GM19468 (cell line): ENCODE data around the gene DUSP15.
"Not testable (repeated sequence)": the region's sequence is repeated elsewhere in the genome, so short reads cannot be mapped to it uniquely, and the experiment has no call there.

ENCODE experiments used
- ATAC-seq: cut with Tn5 transposase; IDR thresholded peaks from one replicate; pipeline ENCODE4 v1.9.1; 2021; ENCODE audit warnings: mild to moderate bottlenecking, moderate library complexity, moderate number of reproducible peaks; ENCODE audit not compliant: unreplicated experiment; ENCODE audit errors: extremely low read depth

DUSP15 gene, protein sequence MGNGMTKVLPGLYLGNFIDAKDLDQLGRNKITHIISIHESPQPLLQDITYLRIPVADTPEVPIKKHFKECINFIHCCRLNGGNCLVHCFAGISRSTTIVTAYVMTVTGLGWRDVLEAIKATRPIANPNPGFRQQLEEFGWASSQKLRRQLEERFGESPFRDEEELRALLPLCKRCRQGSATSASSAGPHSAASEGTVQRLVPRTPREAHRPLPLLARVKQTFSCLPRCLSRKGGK

GRCh38 chr20:31869942-31870725, at the start of gene DUSP15, which contains the start of gene TTLL9:
Gene DUSP15 (minus strand): TSS chr20:31870527. CDS start chr20:31870337, 190 bp downstream.
Gene TTLL9 (plus strand): TSS chr20:31870634. CDS start chr20:31871127, 493 bp downstream.
- ATAC-seq = no peak

GRCh38 chr20:31919410-31920155, 49.3 kb upstream of the DUSP15 start:
- no peak for ATAC-seq

DNA sequence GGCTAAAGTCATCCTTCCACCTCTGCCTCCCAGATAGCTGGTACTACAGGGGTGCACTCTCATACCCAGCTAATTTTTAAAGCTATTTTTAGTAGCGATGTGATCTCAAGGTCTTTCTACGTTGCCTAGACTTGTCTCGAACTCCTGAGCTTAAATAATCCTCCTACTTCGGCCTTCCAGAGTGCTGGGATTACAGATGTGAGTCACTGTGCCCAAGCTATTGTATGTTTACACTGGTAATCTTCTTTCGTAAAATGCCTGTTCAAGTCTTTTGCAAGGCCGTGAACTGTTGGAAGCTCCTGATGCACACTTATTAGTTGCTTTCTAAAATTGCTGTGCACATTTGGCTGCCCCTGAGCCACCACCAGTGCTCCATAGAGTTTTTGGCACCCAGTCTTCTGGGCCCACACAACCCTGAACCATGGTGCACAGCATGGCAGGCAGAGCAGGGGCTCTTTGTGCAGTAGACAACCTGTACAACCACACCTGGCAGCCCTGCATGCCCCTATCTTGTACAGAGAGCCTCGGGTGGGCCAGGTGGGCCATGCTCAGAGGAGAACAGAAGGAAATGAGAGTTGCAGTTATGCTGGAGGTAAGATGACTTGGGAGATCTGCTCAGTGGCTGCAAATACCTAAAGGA, 48.3 kb upstream of the DUSP15 start:
- ATAC-seq = no peak

DNA sequence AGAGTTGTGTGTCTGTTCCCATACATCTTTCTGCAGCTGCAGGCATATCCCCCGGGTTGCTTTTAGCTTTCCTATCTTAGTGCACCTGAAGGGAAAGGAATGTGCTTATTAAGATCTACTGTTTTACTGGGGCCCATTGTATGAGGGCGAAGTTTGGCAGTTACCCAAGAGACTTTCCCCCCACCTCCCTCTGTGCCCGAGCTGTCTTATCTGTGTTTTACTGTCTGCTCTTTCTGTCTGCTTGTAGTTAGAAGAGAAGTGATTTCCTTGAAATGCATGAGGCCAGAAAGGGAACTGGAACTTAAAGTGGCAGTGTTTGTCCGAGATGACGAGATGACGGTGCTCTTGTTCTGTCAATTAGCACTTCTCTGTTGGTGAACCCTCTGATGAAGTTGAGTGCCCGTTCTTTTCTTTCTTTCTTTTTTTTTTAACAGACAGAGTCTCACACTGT, 47.7 kb upstream of the DUSP15 start:
- ATAC-seq = not testable (repeated sequence)

DNA sequence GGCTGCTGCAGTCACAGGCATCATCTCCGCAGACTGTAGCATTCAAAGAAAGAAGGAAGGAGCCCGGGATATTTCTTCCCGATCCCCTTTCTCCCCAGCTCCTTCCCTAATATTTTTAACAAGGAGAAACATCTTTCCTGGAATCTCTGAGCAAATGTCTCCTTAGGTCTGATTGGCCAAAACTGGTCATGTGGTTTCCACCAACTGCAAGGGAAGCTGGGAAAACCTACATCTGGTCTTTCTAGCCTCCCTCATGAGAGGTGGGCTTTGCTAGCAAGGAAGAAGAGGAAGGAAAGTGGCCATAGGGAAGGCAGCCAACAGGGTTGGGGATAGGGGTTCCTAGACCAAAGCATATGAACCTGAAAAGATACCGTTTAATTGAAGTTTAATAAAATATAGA, 46.4 kb upstream of the DUSP15 start:
- ATAC-seq = no peak

GRCh38 chr20:31915491-31916280, 45.4 kb upstream of the DUSP15 start:
- ATAC-seq = no peak

DNA sequence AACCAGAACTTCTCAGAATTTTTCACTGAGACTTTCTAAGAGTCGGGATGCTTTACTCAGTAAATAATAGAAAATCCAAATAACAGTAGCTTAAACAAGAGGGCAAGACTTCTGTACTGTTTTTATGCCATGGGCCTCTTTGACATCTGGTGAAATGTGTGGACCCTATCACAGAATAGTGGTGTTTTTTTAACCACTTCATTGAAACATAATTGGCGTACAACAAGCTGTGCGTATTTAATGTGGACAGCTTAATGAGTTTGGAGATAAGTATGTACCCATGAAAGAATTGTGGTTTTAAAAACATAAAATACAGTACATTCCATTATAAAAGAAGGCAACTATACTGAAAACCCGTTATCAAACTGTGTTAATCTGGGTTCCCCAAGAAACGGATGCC, 43.8 kb upstream of the DUSP15 start:
- no peak for ATAC-seq

GRCh38 chr20:31913431-31914157, 43.3 kb upstream of the DUSP15 start:
- no peak for ATAC-seq

GRCh38 chr20:31910071-31910803, 39.9 kb upstream of the DUSP15 start:
- ATAC-seq = no peak

DNA sequence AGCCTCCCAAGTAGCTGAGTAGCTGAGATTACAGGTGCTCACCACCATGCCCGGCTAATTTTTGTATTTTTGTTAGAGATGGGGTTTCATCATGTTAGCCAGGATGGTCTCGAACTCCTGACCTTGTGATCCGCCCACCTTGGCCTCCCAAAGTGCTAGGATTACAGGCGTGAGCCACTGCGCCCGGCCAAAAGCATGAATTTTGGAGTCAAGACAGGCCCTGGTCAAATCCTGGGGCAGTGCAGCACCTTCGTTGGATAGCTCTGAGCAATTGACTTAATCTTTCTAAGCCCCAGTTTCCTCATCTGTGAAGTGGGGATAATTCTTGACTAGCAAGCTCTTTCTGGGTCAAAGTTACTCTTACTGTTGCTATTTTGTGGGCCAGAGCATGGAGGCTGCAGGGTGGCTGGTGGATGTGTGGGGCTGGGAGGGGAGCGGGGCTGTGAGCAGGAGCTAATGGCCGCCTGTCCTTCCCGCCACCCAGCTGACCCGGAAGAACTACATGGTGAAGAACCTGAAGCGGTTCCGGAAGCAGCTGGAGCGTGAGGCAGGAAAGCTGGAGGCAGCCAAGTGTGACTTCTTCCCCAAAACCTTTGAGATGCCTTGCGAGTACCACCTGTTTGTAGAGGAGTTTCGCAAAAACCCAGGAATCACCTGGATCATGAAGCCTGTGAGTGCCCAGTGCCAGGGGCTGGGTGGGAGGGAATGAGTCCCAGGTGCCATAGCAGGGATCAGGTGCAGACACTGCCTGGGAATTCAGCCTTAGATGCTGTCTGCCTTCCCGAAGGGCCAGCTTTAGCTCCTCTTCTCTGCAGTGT, 39.1 kb upstream of the DUSP15 start:
- no peak for ATAC-seq

- ATAC-seq = no peak
These were observed 38.1 kb upstream of the DUSP15 start for GRCh38 chr20:31908424-31908823.

DNA sequence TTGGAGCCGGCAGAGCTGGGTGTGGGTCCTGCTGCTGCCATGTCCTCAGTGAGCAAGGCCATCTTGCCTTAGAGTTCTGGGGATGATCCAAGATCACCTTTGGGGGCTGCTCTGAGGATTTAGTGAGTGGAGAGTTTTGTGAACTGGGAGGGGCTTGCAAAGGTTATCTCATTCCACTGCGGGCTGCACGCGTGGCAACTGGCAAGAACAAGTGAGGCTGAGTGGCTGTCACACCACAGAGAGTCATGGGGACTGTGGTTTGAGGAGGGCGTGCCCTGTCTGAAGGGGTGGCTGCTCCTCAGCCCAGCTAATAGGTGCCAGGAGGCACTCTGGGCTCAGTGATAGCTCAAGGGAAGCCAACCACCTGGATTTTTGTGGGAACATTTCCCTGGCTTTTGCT, 37.7 kb upstream of the DUSP15 start:
- no peak for ATAC-seq

DNA sequence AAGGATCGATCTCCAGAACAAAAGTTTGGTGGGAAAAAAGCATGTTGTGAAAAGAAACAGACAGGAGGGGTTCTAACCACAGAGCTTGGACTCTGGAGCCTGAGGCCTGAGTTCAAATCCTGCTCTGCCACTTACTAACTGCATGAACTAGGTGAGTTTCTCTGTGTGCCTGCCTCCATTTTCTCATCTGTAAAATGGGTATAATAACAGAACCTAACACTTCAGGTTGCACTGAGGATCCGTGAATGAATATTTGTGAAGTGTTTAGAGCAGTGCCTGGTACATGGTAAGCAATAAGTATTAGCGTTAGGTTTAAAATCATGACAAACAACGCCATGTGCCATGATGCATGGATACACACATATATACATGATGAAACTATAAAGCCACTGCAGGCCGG, 36.7 kb upstream of the DUSP15 start:
- ATAC-seq = no peak

GRCh38 chr20:31906001-31906400, 35.7 kb upstream of the DUSP15 start:
- no peak for ATAC-seq

- no peak for ATAC-seq
These were observed 33.5 kb upstream of the DUSP15 start for GRCh38 chr20:31903627-31904386.

- ATAC-seq = no peak
These were observed 31.3 kb upstream of the DUSP15 start for GRCh38 chr20:31901615-31902014.

DNA sequence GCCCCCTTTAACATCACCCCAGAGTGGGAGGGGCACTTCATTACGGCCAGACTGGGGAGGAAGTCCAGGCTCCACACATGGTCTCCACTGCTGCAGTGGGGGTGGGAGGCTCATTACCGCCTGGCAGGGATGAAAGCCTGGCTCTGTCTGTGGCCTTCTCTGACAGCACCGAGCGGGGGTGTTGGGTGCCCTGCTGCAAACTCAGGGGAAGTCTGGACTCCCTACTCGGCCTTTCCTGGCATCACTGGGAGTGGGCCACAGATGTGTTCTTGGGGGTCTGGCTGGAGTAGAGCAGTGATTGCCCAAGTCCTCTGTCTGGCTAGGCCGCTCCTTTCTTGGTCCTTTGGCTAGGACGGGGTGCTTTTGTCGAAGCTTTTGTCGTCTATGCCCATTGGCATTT, 27.2 kb upstream of the DUSP15 start:
- ATAC-seq = no peak
